Heart left ventricle (tissue), 16 donors: Measurements from ENCODE around the gene SH3RF3. TPM values are rescaled to one million over a fixed set of nuclear protein-coding genes. Genes with fewer than 3 reads are reported as not detected.

Experiments
- ATAC-seq, 4 donors: fragments of 200-7000 bp; cut with Tn5 transposase; one replicate each; pipeline ENCODE4 v1.9.1; 2020 to 2022; ENCODE audit warnings: moderate library complexity in 4 of 4, mild to moderate bottlenecking in 3 of 4, moderate number of reproducible peaks in 1 of 4
- DNase-seq, 5 donors: peaks; one replicate each; pipeline ENCODE4 v3.0.0-alpha.2; 2020
- H3K27ac ChIP-seq, 12 donors: fragments of 200-600 bp; sonication (generic) in 4 of 12; one replicate each; pipeline versions ENCODE4 v1.5.0 to v1.8.0; 2016 to 2022; ENCODE audit warnings: mild to moderate bottlenecking in 2 of 12
- H3K27me3 ChIP-seq, 9 donors: fragments of 200-600 bp; sonication (generic) in 2 of 9; one replicate each; pipeline versions ENCODE4 v1.5.1 to v1.8.0; 2016 to 2022; ENCODE audit warnings: mild to moderate bottlenecking in 3 of 9
- H3K36me3 ChIP-seq, 9 donors: fragments of 200-600 bp; sonication (generic) in 2 of 9; one replicate each; pipeline versions ENCODE4 v1.5.0 to v1.8.0; 2018 to 2022; ENCODE audit warnings: mild to moderate bottlenecking in 2 of 9
- H3K4me1 ChIP-seq, 12 donors: fragments of 200-600 bp; sonication (generic) in 4 of 12; one replicate each; pipeline versions ENCODE4 v1.5.0 to v1.8.0; 2016 to 2022; ENCODE audit warnings: mild to moderate bottlenecking in 3 of 12
- H3K4me3 ChIP-seq, 12 donors: fragments of 200-600 bp; sonication (generic) in 4 of 12; one replicate each; pipeline versions ENCODE4 v1.5.0 to v1.8.0; 2017 to 2022; ENCODE audit warnings: mild to moderate bottlenecking in 9 of 12, moderate library complexity in 4 of 12
- H3K9me3 ChIP-seq, 12 donors: fragments of 200-600 bp; sonication (generic) in 4 of 12; one replicate each; pipeline versions ENCODE4 v1.5.0 to v1.8.0; 2016 to 2022; ENCODE audit warnings: mild to moderate bottlenecking in 1 of 12
- POLR2A ChIP-seq, 2 donors: fragments of 450-650 bp; IDR thresholded peaks; one replicate each; pipeline ENCODE4 v1.6.1; 2017; ENCODE audit warnings: antibody characterized with exemption in 2 of 2, mild to moderate bottlenecking in 2 of 2, moderate library complexity in 2 of 2
- WGBS, 4 donors: extraction: QIAGEN DNeasy Blood & Tissue Kit in 2 of 4; methylation state at CpG; one replicate each; pipeline versions ENCODE4 v1.1.5 to v1.1.7; 2013 to 2018; 5-methylcytosine and 5-hydroxymethylcytosine counted together
- intact Hi-C, 10 donors: fragments of 100-400 bp; cut with DNase I; formaldehyde crosslinking; loops; one replicate each; pipeline versions ENCODE4 v1.11.1 to v1.14.2; 2022
- polyA plus RNA-seq, 2 donors: library from polyadenylated mRNA; stranded (reverse); fragments of 200-250 nt; gene quantifications; one replicate each; pipeline ENCODE4 v1.2.3, GENCODE V29; 2013
- total RNA-seq, 9 donors: library from RNA; depleted of rRNA in 2 of 9; stranded (reverse); fragments of >200 nt in 2 of 9; fragmentation: NEBNext Ultra II Directional in 3 of 9; extraction: Animal tissue kit (Norgen Biotek cat#: 25700) in 3 of 9; gene quantifications; one replicate each; pipeline versions ENCODE4 v1.1.0 to v1.2.4, GENCODE V29; 2016 to 2023
- TF ChIP-seq, protein P1 (sequence below), 12 donors: fragments of 200-600 bp; sonication (generic) in 4 of 12; IDR thresholded peaks; one replicate each; pipeline versions ENCODE4 v1.5.0 to v1.8.0; 2018 to 2022; ENCODE audit warnings: antibody characterized with exemption in 12 of 12, mild to moderate bottlenecking in 5 of 12
- donor health status: ischemic (EF 13 %, LVEDD 7.1; RV severe dilation, severe dysfunction).
- donor health status: healthy with polysubstance abuse.
- donor health status: DM: no; HTN: yes; CAD: no.
- donor health status: DM: no; HTN: no; CAD: no.
- donor health status: ischemic (EF 25% LVEDD 6.9; RV normal size, moderate dysfunction).
- donor health status: ischemic (EF 25% LVEDD 5.7; RV mildly dilated, moderate dysfunction).
- donor health status: healthy.
- donor health status: DM: yes; HTN: yes; CAD: no.
- donor health status: ischemic (EF 35%, LVEDD 5.7; RV mildly dilated, moderate dysfunction).
- donor health status: nonischemic (EF 11% LVEDD 7.7; RV severe dilation, severe dysfunction).
- donor health status: DM: yes; HTN: yes; CAD: no.
- donor health status: PGD.
- donor health status: ischemic (EF 29% LVEDD 5.4; RV normal size, mild dysfunction).
- donor health status: nonischemic (EF 23%, LVEDD 6.1; RV moderate dilation, normal function).

The SH3RF3 gene
- total and polyA plus RNA-seq, 11 donors, result 5.2 to 15.7 (median 7.9) TPM

DNA sequence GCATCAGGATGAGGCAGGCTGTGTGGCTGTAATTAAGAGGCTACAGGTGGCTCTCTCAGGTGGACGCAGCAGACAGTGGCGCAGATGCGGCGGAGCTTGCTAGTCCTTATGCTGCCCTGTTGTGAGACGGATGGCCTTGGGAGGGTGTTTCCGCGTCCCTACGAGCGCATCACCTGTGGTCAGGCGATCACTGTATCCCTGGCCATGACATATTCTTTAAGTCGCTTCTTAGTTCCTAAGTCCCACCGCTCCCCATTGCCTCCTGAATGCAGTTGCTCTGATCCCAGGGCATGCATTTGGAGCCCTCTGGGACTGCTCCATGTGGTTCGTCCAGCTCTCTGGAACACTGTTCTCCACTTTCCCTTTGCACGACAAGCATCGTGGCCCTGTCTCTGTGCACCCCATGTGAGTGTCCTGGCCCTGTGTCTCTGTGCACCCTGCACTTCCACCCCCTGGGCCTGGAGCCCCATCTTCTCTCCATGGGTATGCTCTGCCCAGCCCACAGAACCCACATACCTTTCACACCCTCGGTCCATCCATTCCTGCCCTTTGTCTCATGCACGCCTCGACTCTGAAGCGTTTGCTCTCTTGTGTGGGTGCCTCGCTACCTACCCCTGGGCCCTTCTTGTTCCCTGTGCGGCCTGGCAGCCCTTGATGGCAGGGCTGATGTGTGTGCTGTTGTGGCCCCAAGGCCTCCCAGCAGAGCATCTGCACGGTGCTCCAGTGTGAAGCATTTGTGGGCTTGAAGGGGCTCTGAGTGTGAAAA lies 74.4 kb downstream of the SH3RF3 start:
- no peak for DNase-seq
- no peak overlapping the region for H3K27ac ChIP-seq
- H3K27me3 ChIP-seq, result no peaks in the 10 kb centered on the region
- no peak for TF ChIP-seq POLR2A (IDR thresholded peaks at IDR 0.05)
- H3K4me1 ChIP-seq, result peaks cover 0 to 31% (median 13%) of the 10 kb centered on the region in 12 donors
- no peaks in the 10 kb centered on the region for H3K36me3 ChIP-seq
- intact Hi-C loops, result loop anchor here in 3 of 10 donors (5.0 to 10.0 kb wide), 3 partner anchors 61 to 79 kb away; partner anchors contain the start of gene SH3RF3 (in 1 of the 3)
- no peak for ATAC-seq
- no peak overlapping the region for H3K4me3 ChIP-seq
- peaks cover 0 to 13% (median 0%) of the 10 kb centered on the region in 12 donors for H3K9me3 ChIP-seq
- 94 to 97% (median 94%) methylated on average over 22 of the region's 22 CpGs for WGBS, 4 donors

DNA sequence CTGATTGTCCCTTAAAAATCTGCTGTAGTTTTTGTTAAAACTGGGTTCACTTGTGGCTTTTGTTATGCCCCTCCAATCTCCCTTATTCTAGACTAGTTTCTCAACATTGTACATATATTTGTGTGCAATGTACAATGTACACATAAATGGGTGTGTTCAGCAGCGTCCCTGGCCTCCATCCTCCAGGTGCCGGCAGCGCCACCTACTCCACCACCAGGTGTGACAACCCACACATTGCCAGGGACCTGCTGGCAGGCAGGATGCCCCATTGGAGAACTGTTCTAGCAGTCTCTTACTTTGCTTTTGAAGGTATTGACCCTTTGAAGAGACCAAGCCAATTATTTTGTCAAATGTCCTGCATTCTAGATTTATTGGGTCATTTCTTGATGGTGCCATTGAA lies 75.4 kb downstream of the SH3RF3 start:
- TF ChIP-seq, protein P1, sequence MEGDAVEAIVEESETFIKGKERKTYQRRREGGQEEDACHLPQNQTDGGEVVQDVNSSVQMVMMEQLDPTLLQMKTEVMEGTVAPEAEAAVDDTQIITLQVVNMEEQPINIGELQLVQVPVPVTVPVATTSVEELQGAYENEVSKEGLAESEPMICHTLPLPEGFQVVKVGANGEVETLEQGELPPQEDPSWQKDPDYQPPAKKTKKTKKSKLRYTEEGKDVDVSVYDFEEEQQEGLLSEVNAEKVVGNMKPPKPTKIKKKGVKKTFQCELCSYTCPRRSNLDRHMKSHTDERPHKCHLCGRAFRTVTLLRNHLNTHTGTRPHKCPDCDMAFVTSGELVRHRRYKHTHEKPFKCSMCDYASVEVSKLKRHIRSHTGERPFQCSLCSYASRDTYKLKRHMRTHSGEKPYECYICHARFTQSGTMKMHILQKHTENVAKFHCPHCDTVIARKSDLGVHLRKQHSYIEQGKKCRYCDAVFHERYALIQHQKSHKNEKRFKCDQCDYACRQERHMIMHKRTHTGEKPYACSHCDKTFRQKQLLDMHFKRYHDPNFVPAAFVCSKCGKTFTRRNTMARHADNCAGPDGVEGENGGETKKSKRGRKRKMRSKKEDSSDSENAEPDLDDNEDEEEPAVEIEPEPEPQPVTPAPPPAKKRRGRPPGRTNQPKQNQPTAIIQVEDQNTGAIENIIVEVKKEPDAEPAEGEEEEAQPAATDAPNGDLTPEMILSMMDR (IDR thresholded peaks at IDR 0.05), result no peak
- TF ChIP-seq POLR2A (IDR thresholded peaks at IDR 0.05), result no peak
- whole genome bisulfite sequencing, 4 donors, result 95 to 98% (median 96%) methylated on average over 3 of the region's 3 CpGs
- no peak overlapping the region for H3K4me3 ChIP-seq
- peaks cover 0 to 11% (median 0%) of the 10 kb centered on the region in 12 donors for H3K9me3 ChIP-seq
- intact Hi-C loops, result loop anchor here in 3 of 10 donors (5.0 to 10.0 kb wide), 3 partner anchors 62 to 80 kb away; partner anchors contain the start of gene SH3RF3 (in 1 of the 3)
- no peak overlapping the region for H3K27ac ChIP-seq
- no peaks in the 10 kb centered on the region for H3K36me3 ChIP-seq
- no peak for DNase-seq
- peaks cover 0 to 37% (median 17%) of the 10 kb centered on the region in 12 donors for H3K4me1 ChIP-seq
- ATAC-seq, result no peak
- H3K27me3 ChIP-seq, result no peaks in the 10 kb centered on the region

DNA sequence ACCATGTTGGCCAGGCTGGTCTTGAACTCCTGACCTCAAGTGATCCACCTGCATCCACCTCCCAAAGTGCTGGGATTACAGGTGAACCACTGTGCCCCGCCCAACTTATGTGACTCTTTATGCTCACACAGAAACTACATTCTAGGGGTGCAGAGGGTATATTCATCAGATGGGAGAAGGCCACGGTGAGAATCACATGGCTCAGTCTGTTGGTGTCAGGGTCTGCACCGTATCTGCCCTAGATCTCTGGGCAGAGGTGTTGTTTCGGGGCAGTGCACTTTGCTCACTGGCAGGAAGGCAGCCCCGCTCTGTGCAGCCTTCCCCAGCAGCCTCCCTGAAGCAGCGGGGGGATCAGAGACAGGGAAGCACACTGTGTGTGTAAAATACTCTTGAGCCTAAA lies 76.4 kb downstream of the SH3RF3 start:
- intact Hi-C loops, result loop anchor here in 3 of 10 donors (5.0 to 10.0 kb wide), 3 partner anchors 71 to 81 kb away; partner anchors contain the start of gene SH3RF3 (in 2 of the 3)
- ATAC-seq (no peak), DNase-seq (no peak)
- H3K27me3 ChIP-seq, result no peaks in the 10 kb centered on the region
- peaks cover 0 to 45% (median 25%) of the 10 kb centered on the region in 12 donors for H3K4me1 ChIP-seq
- WGBS, 4 donors, result 92 to 97% (median 95%) methylated on average over 6 of the region's 6 CpGs
- H3K4me3 ChIP-seq, result no peak overlapping the region
- no peak overlapping the region for H3K27ac ChIP-seq
- peaks cover 0 to 11% (median 0%) of the 10 kb centered on the region in 12 donors for H3K9me3 ChIP-seq
- no peak for TF ChIP-seq POLR2A (IDR thresholded peaks at IDR 0.05)
- TF ChIP-seq, protein P1 (IDR thresholded peaks at IDR 0.05), result no peak
- no peaks in the 10 kb centered on the region for H3K36me3 ChIP-seq

DNA sequence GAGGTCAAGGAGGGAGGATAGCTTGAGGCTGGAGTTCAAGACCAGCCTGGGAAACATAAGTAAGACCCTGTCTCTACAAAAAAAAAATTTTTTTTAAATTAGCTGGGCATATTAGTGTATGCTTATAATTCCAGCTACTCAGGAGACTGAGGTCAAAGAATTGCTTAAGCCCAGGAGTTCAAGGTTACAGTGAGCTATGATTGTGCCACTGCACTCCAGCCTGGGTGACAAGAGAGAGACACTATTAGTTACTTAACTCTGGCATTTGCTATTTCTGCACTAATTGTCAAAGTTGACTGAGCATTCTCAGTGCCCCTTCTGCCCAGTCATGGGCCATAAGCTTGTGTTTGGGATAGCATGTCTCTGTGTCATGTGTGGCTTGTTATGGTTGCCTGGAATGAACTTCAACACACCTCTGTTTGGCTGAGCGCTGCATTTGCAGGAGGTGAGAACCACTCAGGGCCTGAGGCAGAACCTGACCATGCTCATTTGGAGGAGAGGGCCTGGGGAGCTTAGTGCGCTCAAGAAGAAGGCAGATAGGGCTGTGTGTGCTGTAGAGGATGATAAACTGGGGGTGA lies 77.7 kb downstream of the SH3RF3 start:
- WGBS, 4 donors, result 92 to 99% (median 98%) methylated on average over 2 of the region's 2 CpGs
- peaks cover 0 to 11% (median 0%) of the 10 kb centered on the region in 12 donors for H3K9me3 ChIP-seq
- no peak overlapping the region for H3K4me3 ChIP-seq
- intact Hi-C loops, result loop anchor here in 3 of 10 donors (5.0 to 10.0 kb wide), 3 partner anchors 72 to 82 kb away; partner anchors contain the start of gene SH3RF3 (in 2 of the 3)
- no peak overlapping the region for H3K27ac ChIP-seq
- H3K4me1 ChIP-seq, result peaks cover 0 to 42% (median 27%) of the 10 kb centered on the region in 12 donors
- TF ChIP-seq, protein P1 (IDR thresholded peaks at IDR 0.05), result no peak
- no peak for TF ChIP-seq POLR2A (IDR thresholded peaks at IDR 0.05)
- ATAC-seq (no peak), DNase-seq (no peak)
- H3K36me3 ChIP-seq, result no peaks in the 10 kb centered on the region
- no peaks in the 10 kb centered on the region for H3K27me3 ChIP-seq
